Measurements from ENCODE around the gene MEF2D.
A peak's percentile ranks its signal among the peaks of the same experiment; 100 is the strongest.

MEF2D gene

DNA sequence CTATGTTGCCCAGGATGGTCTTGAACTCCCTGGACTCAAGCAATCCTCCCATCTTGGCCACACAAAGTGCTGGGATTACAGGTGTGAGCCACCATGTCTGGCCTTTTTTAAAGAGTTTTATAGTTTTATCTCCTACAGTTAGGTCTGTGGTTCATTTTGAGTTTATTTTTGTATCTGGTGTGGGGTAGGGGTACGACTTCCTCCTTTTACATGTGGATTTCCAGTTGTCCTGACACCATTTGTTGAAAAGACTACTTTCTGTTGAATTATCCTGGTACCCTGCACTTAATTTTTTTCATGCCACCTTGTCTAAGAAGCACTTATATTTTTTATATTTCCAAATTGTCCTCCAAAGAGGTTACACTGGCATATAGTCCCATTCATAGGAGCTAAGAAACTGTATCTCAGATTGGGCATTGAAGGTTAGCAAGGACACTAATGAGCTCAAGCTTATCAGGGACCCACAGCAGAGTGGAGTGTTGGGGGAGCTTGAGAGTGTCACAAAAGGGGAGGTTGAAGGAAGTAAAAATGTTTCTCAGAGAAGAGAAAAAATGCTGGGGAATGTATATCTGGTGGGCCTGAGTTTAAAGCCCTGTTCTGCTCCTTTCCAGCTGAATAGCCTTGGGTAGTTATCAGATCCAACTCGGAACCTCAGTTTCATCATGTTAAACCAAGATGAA is 23.4 kb upstream of the MEF2D start:
- no peak for DNase-seq

DNA sequence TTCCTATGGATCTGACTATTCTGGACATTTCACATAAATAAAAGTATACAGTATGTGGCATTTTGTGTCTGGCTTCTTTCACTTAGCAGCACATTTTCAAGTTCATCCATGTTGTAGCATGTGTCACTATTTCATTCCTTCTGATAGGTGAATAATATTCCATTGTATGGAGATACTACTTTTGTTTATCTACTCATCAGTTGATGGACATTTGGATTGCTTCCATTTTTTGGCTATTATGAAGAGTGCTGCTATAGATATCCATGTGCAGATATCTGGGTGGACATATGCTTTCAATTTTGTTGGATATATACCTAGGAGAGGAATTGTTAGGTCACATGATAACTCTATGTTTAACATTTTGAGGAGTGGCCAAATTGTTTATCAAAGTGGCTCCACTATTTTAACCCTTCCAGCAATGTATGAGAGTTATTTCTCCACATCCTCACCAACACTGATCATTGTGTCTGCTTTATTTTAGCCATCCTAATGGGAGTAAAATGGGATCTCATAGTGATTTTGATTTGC is 21.9 kb upstream of the MEF2D start:
- no peak for DNase-seq

- DNase-seq, result no peak
These were observed 17.2 kb upstream of the MEF2D start for GRCh38 chr1:156517748-156518147.

DNA sequence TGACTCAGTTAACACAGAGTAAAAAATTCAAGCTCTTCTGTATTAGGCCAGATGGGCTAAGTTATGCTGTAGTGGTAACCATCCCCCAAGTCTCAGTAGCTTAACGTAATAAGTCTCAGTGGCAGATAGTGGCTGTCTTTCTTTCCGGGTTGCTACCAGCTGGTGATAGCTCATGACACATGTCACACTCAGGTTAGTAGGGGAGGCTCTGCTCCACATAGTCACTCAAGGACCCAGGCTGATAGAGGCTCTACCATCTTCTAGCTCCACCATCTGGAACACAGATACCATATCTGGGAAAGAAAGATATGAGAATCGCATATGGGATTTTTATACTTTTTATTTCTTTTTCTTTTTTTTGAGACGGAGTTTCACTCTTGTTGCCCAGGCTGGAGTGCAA is 16.2 kb upstream of the MEF2D start:
- DNase-seq, result no peak

- no peak for DNase-seq
These were observed 15.4 kb upstream of the MEF2D start for GRCh38 chr1:156515956-156516355.

GRCh38 chr1:156513185-156513584 is 12.6 kb upstream of the MEF2D start:
- DNase-seq, result no peak

GRCh38 chr1:156511644-156512043 is 11.1 kb upstream of the MEF2D start:
- DNase-seq, result peak; percentile 28

DNA sequence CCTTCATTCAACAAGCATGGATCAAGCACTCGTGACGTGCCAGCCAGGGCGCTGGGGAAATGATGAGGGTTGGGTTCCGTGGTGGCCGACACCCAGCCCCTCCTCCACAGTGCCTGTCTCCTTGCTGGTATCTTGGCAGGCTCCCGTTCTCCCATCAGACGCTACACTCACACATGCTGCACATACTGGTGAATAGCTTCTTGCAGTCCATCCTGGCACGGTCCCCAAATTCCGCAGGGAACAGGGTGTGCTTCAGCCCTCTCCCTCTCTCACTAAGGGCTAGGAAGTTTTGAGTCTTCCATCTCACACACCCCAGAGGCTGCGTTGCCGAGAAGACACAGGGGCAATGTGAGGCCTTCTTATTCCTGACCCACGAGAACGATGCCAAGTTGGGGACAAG is 10.1 kb upstream of the MEF2D start:
- DNase-seq, result peak; percentile 86

GRCh38 chr1:156509424-156510034 is 9.0 kb upstream of the MEF2D start:
- DNase-seq, result no peak

- DNase-seq, result no peak
These were observed 8.3 kb upstream of the MEF2D start for GRCh38 chr1:156508955-156509234.

GRCh38 chr1:156508205-156508954 is 7.8 kb upstream of the MEF2D start:
- no peak for DNase-seq

- no peak for DNase-seq
These were observed 5.9 kb upstream of the MEF2D start for GRCh38 chr1:156506450-156506849.

DNA sequence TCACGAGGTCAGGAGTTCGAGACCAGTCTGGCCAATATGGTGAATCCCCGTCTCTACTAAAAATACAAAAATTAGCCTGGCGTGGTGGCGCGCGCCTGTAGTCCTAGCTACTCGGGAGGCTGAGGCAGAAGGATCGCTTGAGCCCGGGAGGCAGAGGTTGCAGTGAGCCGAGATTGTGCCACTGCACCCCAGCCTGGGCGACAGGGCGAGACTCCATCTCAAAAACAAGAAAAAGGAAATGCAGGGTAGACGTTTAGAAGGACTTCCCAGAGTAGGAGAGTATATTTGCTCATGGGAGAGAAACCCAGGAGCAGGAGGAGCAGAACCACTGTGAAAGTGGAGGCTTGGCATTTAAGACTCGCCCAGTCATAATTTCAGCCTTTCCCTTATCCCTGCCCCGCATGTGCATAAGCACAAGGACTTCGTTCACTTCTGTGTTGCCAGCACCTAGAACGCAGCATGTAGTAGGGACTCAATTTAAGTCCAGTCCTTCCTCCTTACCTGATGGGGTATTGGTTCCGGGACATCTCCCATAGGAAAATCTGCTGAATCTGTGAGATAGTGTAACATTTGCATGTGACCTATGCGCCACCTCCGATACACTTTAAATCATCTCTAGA is 5.2 kb upstream of the MEF2D start:
- no peak for DNase-seq

GRCh38 chr1:156504821-156505678 is 4.5 kb upstream of the MEF2D start:
- peak; percentile 100 for DNase-seq

GRCh38 chr1:156504438-156504813 is 3.9 kb upstream of the MEF2D start:
- DNase-seq, result no peak

- DNase-seq, result no peak
These were observed 3.3 kb upstream of the MEF2D start for GRCh38 chr1:156503698-156504437.

DNA sequence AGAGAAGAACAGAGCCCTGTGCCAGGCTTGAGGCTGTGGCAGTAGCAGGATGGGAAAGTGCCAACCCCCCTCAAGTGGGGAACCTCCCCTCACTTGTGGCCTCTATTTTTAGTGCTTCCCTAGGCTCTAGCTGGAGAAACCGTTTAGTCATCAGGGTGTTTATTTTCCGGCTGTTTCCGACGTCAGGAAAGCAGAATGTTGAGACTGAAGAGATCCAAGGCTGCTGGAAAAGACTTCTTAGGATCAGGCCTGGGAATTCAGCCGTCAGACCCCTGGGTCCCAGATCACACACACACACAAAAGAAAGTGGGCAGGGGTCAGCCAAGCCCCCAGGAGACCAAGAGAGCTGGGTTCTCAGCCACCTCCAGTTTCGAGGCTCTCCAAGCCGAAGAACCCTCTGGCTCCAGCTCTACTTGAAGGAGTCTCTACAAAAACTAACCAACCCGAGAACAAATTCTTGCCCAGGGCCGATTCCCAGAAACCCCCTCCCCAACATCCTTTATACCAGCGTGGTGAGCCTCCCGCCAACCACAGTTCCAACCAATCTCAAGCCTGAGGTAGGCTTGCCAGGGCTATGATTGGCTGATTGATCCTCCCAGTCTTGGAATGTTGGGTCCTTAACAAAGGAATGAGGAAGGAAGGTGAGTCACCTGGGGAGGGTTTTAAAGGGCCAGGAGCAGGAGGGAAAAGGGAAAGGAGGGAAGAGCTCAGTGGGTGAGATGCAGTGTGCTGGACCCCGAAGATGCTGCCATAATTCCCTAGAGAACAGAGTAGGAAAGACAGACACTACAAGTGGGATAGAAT is 2.5 kb upstream of the MEF2D start:
- peak; percentile 93 for DNase-seq

GRCh38 chr1:156502391-156502893 is 1.9 kb upstream of the MEF2D start:
- DNase-seq, result no peak

DNA sequence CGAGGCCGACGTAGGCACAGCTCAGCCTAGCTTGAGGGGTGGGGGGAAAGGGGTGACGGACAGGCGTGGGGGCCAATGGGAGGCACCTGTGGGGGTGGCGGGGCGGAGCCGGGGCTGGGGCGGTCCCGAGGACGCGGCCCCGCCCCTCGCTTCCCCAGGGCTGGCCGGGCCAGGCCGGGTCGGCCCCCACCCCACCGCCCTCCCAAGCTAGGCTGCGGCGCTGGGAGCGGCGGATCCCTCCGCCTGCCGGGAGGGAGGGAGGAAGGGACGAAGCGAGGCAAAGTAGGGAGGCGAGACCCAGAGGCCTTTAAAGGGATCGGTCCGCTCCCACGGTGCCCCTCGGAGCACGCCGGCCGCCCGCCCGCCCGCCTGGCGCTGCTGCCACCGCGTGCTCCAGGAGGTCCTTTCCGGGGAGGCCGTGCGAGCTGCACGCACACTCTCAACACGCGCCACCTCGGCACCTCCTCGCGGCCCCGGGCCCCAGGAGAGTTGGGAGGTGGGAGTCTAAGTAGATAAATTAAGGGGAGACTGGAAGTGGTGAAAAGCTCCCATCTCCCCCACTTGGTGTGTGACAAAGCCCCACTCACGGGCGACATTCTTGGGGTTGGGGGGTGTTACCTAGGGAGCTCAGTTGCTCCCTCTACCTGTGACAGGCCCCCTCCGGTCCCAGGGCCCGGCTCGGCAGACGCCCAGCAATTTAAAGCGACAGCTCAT is 375 bp upstream of the MEF2D start:
- DNase-seq, result peak; percentile 99

All from fibroblast of skin of scalp (primary cell).